HG02642 (cell line): ENCODE measurements around the gene HCRT.
"Not testable (repeated sequence)": the region's sequence is repeated elsewhere in the genome, so short reads cannot be mapped to it uniquely, and the experiment has no call there.

Experiments used
- ATAC-seq: cut with Tn5 transposase; IDR thresholded peaks from one replicate; pipeline ENCODE4 v1.9.1; 2021; ENCODE audit warnings: mild to moderate bottlenecking; ENCODE audit not compliant: unreplicated experiment, poor library complexity

Gene HCRT

GRCh38 chr17:42146911-42147607, 38.2 kb downstream of the HCRT start:
- no peak for ATAC-seq

- not testable (repeated sequence) for ATAC-seq
These were observed 42.1 kb downstream of the HCRT start for GRCh38 chr17:42143138-42143537.

- no peak for ATAC-seq
These were observed 42.8 kb downstream of the HCRT start for GRCh38 chr17:42142371-42142896.

GRCh38 chr17:42141382-42141781, 43.9 kb downstream of the HCRT start:
- ATAC-seq, result no peak

GRCh38 chr17:42140690-42141089, 44.6 kb downstream of the HCRT start:
- not testable (repeated sequence) for ATAC-seq

- ATAC-seq, result no peak
These were observed 46.3 kb downstream of the HCRT start for GRCh38 chr17:42138749-42139492.

- ATAC-seq, result no peak
These were observed 48.6 kb downstream of the HCRT start for GRCh38 chr17:42136654-42137051.

- ATAC-seq, result no peak
These were observed 49.3 kb downstream of the HCRT start for GRCh38 chr17:42135664-42136653.

- no peak for ATAC-seq
These were observed 50.1 kb downstream of the HCRT start for GRCh38 chr17:42135151-42135550.
